ENCODE measurements around the gene EML2. TPM values are rescaled to one million over a fixed set of nuclear protein-coding genes. Genes with fewer than 3 reads are reported as not detected.

Gene EML2
- total RNA-seq, 2 donors from 2014 or later, result 21.7 to 34.8 TPM

- Histone ChIP-seq H3K9me3 (no peaks in the 10 kb centered on the region), H3K27me3 (replicated peaks; ENCODE audit: insufficient read depth) (no peaks in the 10 kb centered on the region), H3K27ac (no peak overlapping the region), H3K4me3 (no peak overlapping the region), H3K36me3 (no peaks in the 10 kb centered on the region), H3K4me1 (ENCODE audit: control insufficient read depth in 1 of 2, low read depth in 2 of 2) (peaks cover 5 to 34% of the 10 kb centered on the region in 2 donors)
- TF ChIP-seq, protein P1, sequence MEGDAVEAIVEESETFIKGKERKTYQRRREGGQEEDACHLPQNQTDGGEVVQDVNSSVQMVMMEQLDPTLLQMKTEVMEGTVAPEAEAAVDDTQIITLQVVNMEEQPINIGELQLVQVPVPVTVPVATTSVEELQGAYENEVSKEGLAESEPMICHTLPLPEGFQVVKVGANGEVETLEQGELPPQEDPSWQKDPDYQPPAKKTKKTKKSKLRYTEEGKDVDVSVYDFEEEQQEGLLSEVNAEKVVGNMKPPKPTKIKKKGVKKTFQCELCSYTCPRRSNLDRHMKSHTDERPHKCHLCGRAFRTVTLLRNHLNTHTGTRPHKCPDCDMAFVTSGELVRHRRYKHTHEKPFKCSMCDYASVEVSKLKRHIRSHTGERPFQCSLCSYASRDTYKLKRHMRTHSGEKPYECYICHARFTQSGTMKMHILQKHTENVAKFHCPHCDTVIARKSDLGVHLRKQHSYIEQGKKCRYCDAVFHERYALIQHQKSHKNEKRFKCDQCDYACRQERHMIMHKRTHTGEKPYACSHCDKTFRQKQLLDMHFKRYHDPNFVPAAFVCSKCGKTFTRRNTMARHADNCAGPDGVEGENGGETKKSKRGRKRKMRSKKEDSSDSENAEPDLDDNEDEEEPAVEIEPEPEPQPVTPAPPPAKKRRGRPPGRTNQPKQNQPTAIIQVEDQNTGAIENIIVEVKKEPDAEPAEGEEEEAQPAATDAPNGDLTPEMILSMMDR (IDR thresholded peaks at IDR 0.05), result no peak
- DNase-seq (ENCODE audit: low spot score) (no peak), ATAC-seq (ENCODE audit: insufficient number of reproducible peaks, low FRiP score, low read depth) (no peak)
Observed at GRCh38 chr19:45643927-45644771, 5.0 kb upstream of the EML2 start.

GRCh38 chr19:45643024-45643926, 4.1 kb upstream of the EML2 start:
- Histone ChIP-seq H3K27me3 (replicated peaks; ENCODE audit: insufficient read depth) (no peaks in the 10 kb centered on the region), H3K36me3 (no peaks in the 10 kb centered on the region), H3K4me1 (ENCODE audit: control insufficient read depth in 1 of 2, low read depth in 2 of 2) (peaks cover 9 to 41% of the 10 kb centered on the region in 2 donors), H3K4me3 (peak overlapping the region; percentile 64), H3K27ac (no peak overlapping the region), H3K9me3 (no peaks in the 10 kb centered on the region)
- ATAC-seq (ENCODE audit: insufficient number of reproducible peaks, low FRiP score, low read depth) (no peak), DNase-seq (ENCODE audit: low spot score) (no peak)
- TF ChIP-seq, protein P1 (IDR thresholded peaks at IDR 0.05), result peak; percentile 98

- Histone ChIP-seq H3K4me3 (peak overlapping the region; percentile 64), H3K4me1 (ENCODE audit: control insufficient read depth in 1 of 2, low read depth in 2 of 2) (peaks cover 10 to 57% of the 10 kb centered on the region in 2 donors), H3K9me3 (no peaks in the 10 kb centered on the region), H3K27ac (peak overlapping the region; percentile 66 to 70), H3K36me3 (no peaks in the 10 kb centered on the region), H3K27me3 (replicated peaks; ENCODE audit: insufficient read depth) (no peaks in the 10 kb centered on the region)
- DNase-seq (ENCODE audit: low spot score) (no peak), ATAC-seq (ENCODE audit: insufficient number of reproducible peaks, low FRiP score, low read depth) (no peak)
- TF ChIP-seq, protein P1 (IDR thresholded peaks at IDR 0.05), result no peak
Observed at GRCh38 chr19:45641274-45642105, 2.3 kb upstream of the EML2 start.

GRCh38 chr19:45640849-45641273, 1.7 kb upstream of the EML2 start:
- ATAC-seq (ENCODE audit: insufficient number of reproducible peaks, low FRiP score, low read depth) (no peak), DNase-seq (ENCODE audit: low spot score) (no peak)
- Histone ChIP-seq H3K27ac (peak overlapping the region; percentile 12 to 70), H3K4me1 (ENCODE audit: control insufficient read depth in 1 of 2, low read depth in 2 of 2) (peaks cover 10 to 61% of the 10 kb centered on the region in 2 donors), H3K27me3 (replicated peaks; ENCODE audit: insufficient read depth) (no peaks in the 10 kb centered on the region), H3K4me3 (peak overlapping the region; percentile 64), H3K36me3 (no peaks in the 10 kb centered on the region), H3K9me3 (no peaks in the 10 kb centered on the region)
- TF ChIP-seq, protein P1 (IDR thresholded peaks at IDR 0.05), result no peak
